ENCODE measurements around the gene KRT1.

- TF ChIP-seq, protein P1, sequence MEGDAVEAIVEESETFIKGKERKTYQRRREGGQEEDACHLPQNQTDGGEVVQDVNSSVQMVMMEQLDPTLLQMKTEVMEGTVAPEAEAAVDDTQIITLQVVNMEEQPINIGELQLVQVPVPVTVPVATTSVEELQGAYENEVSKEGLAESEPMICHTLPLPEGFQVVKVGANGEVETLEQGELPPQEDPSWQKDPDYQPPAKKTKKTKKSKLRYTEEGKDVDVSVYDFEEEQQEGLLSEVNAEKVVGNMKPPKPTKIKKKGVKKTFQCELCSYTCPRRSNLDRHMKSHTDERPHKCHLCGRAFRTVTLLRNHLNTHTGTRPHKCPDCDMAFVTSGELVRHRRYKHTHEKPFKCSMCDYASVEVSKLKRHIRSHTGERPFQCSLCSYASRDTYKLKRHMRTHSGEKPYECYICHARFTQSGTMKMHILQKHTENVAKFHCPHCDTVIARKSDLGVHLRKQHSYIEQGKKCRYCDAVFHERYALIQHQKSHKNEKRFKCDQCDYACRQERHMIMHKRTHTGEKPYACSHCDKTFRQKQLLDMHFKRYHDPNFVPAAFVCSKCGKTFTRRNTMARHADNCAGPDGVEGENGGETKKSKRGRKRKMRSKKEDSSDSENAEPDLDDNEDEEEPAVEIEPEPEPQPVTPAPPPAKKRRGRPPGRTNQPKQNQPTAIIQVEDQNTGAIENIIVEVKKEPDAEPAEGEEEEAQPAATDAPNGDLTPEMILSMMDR (IDR thresholded peaks at IDR 0.05; ENCODE audit: insufficient read depth, low read length), result no peak
- TF ChIP-seq POLR2AphosphoS5 (IDR thresholded peaks at IDR 0.05; ENCODE audit: low read depth) (no peak), SPI1 (IDR thresholded peaks at IDR 0.05; ENCODE audit: borderline replicate concordance, low read depth) (no peak)
These were observed 332 bp downstream of the KRT1 start for GRCh38 chr12:52679875-52680274.

Data from HL-60 (cell line).